ENCODE measurements around the gene PRUNE2. TPM values are rescaled to one million over a fixed set of nuclear protein-coding genes. Genes with fewer than 3 reads are reported as not detected.

Gene PRUNE2
- total and polyA plus RNA-seq, 9 of the 15 experiments (the other 6 are each of a cell fraction or from before 2014, with no cell fraction given), result 0.05 to 0.45 (median 0.18) TPM; not detected in 1

GRCh38 chr9:76665458-76665857, 240.5 kb downstream of the PRUNE2 start:
- in situ Hi-C loops (cut with MboI), result loop anchor here (10.0 kb wide), 1 partner anchor 211 kb away; the partner anchor contains the start of gene GCNT1
- WGBS (ENCODE audit: insufficient coverage, low coverage, missing lambda C conversion rate), result 31% methylated on average over 4 of the region's 5 CpGs
- CTCF ChIA-PET (ENCODE audit: low intra/inter-chr PET ratio), result interaction anchor here (0.8 to 1.2 kb wide), 2 partner anchors 39 to 218 kb away, joined by 3 to 4 read pairs; no protein-coding TSS in a partner anchor

More at GRCh38 chr9:76665458-76665857, 240.5 kb downstream of the PRUNE2 start:
- no peaks in the 10 kb centered on the region for H3K79me2 ChIP-seq (ENCODE audit: control insufficient read depth, insufficient read depth, low read length)
- no peaks in the 10 kb centered on the region for H4K20me1 ChIP-seq (replicated peaks; ENCODE audit: control insufficient read depth, insufficient read depth, low read length)
- BruUV-seq (replicated peaks), result no TSS peak
- FAIRE-seq (no peak), ATAC-seq (no peak), DNase-seq (ENCODE audit: extremely low read depth in 1 of 4, low spot score in 3 of 4) (no peak)
- H3K27ac ChIP-seq (ENCODE audit: extremely low read depth, low read depth, low read length), result no peak overlapping the region
- H3K4me2 ChIP-seq (ENCODE audit: insufficient read depth, low read length), result no peak overlapping the region
- H3K4me1 ChIP-seq (replicated peaks in 1 of 2; ENCODE audit: control insufficient read depth in 2 of 2, insufficient read depth in 2 of 2, low read length in 2 of 2), result peaks cover 0 to 24% of the 10 kb centered on the region in 2 experiments; a peak in 4 of 5 replicates
- H2AFZ ChIP-seq (ENCODE audit: low read depth, low read length), result no peak overlapping the region
- H3K4me3 ChIP-seq, result no peak overlapping the region
- POLR2A ChIA-PET, result no interaction called here
- no peaks in the 10 kb centered on the region for H3K9me1 ChIP-seq (ENCODE audit: control insufficient read depth, insufficient read depth, low read length)
- H3K36me3 ChIP-seq (ENCODE audit: control insufficient read depth, insufficient read depth, low read length), result no peaks in the 10 kb centered on the region
- no peaks in the 10 kb centered on the region for H3K27me3 ChIP-seq (ENCODE audit: control insufficient read depth in 2 of 2, insufficient read depth in 2 of 2, low read length in 2 of 2)
- no peak overlapping the region for H3K9ac ChIP-seq (ENCODE audit: insufficient read depth in 1 of 2, low read depth in 2 of 2, low read length in 2 of 2)
- intact Hi-C loops (cut with micrococcal nuclease), result no loop called here
- no peaks in the 10 kb centered on the region; the same call in 1 of the 2 replicates for H3K9me3 ChIP-seq (replicated peaks; ENCODE audit: control insufficient read depth, insufficient read depth, low read depth, low read length)
- TF ChIP-seq MBD2 (IDR thresholded peaks at IDR 0.05; ENCODE audit: borderline replicate concordance, low read depth), result no peak
- no peak for TF ChIP-seq FOXO4 (CRISPR knock-in tag; IDR thresholded peaks at IDR 0.05)
- no peak for TF ChIP-seq ZNF23 (CRISPR knock-in tag; IDR thresholded peaks at IDR 0.05)
- no peak for TF ChIP-seq KDM4B (IDR thresholded peaks at IDR 0.05; ENCODE audit: borderline replicate concordance in 2 of 2, low read depth in 1 of 2)
- TF ChIP-seq POLR3G (IDR thresholded peaks at IDR 0.05; ENCODE audit: extremely low read depth, insufficient read length, insufficient replicate concordance), result no peak
- no peak for TF ChIP-seq EZH2 (IDR thresholded peaks at IDR 0.05; ENCODE audit: borderline replicate concordance, low read depth, low read length)
- no peak for TF ChIP-seq CEBPZ (IDR thresholded peaks at IDR 0.05; ENCODE audit: borderline replicate concordance, low read depth, low read length)
- no peak for TF ChIP-seq PHF21A (IDR thresholded peaks at IDR 0.05; ENCODE audit: borderline replicate concordance, low read depth)
- no peak for TF ChIP-seq ZNF232 (CRISPR knock-in tag; IDR thresholded peaks at IDR 0.05)

All from K562 (cell line).